ENCODE measurements around the gene BRIP1.
"Not testable (repeated sequence)": the region's sequence is repeated elsewhere in the genome, so short reads cannot be mapped to it uniquely, and the experiment has no call there.

BRIP1 gene

DNA sequence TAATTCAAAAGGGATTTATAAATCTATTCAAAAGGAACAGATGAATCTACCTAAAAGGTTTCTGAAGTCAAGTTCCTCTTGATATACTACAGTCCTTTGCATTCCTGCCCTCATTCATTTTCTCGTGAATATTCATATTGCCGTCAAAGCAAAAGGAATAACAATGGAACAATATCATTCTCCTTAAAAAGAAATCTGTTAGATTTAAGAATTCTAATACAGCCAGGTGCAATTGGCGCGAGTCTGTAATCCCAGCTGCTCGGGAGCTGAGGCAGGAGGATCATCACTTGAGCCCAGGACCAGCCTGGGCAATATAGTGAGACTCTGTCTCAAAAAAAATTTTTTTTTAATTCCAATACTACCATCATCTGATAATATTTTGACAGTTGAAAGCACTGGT lies 130.3 kb downstream of the BRIP1 start:
- DNase-seq (ENCODE audit: low spot score): no peak
- FAIRE-seq: no peak

DNA sequence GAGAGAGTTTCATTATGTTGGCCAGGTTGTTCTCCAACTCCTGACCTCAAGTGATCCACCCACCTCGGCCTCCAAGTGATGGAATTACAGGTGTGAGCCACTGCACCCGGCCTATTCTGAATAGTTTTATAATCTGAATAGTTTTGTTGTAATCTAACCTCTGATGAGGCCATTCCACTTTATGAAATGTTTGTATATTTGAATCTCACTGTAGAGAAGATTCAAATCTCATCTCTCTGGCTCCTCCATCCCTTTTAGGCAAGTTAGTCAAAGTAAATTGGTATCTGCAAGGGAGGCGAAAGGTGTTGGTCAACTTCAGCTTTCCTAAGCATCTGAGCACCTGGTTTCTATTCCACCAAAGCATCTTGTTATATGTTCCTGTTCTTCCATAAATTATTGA lies 131.2 kb downstream of the BRIP1 start:
- DNase-seq (ENCODE audit: low spot score) (no peak), FAIRE-seq (no peak)

DNA sequence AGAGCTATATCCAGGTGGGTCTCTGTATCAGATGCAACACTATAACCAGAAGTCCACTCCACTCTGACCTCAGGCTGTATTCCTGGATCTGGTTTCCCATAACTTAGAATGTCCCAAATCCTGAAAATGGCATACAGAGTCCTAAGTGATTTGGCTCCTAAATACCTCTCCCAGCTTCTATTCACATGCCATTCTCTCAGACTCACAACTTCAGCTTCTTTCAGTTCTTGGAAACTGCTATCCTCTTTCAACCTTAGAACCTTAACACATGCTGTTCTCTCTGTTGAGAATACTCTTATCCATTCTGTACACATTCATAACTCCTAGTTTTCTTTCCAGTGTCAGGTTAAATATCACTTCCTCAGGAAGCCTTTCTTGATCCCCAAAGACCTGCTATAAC lies 132.0 kb downstream of the BRIP1 start:
- FAIRE-seq: no peak
- DNase-seq (ENCODE audit: low spot score): no peak

DNA sequence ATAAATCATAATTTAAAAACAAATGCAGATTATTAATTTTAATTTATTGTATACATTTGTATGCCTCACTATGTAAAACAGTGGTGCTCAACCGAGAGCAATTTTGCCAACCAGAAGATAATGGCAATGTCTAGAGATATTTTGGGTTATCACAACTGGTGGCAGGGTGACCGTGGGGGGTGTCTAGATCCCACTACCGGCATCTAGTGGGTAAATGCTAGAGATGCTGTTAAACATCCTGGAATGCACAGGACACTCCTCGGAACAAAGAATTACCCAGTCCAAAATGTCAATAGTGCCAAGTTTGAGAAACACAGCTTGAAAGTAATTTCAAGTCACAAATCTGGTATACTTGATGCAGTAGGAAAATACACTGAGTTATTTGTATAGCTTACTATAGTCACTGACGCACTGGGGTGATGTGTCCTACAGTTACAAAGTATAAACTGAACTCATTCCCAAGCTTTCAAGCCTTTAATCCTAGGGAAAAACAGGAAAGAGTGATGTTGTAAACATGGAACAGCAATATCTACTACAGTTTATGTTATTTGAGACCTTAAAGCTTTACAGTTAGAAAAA lies 133.5 kb downstream of the BRIP1 start:
- FAIRE-seq: no peak
- DNase-seq (ENCODE audit: low spot score): no peak

DNA sequence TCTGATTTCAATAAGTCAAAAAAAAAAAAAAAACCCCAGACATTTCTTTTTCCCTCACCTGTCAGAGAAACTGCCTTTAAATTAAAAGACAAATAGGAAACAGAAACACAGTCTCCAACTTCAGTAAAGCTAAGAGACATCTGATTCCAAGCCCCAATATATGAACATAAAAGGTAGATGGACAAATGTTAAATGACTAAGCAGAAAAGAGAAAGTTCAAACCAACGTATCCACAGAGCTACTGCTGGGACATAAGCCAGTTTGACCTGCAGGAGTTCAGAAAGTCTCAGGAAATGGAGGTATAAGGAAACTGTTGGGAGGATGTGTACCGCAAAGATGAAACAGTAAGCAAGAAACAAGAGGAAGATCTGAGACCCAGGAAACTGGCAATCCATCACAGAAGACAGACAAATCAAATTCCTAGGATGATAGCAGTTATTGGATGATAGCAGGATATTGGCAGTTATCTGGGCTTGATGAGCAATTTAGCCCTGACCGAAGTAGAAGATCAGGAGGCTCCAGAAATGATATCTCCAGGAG lies 135.0 kb downstream of the BRIP1 start:
- DNase-seq (ENCODE audit: low spot score): no peak

DNA sequence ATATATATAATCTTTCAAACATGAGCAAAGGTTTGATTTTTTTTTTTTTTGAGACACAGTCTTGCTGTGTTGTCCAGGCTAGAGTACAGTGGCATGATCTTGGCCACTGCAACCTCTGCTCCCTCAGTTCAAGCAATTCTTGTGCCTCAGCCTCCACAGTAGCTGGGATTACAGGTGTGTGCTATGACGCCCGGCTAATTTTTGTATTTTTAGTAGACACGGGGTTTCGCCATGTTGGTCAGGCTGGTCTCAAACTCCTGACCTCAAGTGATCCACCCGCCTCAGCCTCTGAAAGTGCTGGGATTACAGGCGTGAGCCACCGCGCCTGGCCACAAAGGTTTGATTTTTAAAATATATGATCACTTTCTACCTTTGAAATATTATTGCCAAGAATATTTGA lies 135.5 kb downstream of the BRIP1 start:
- not testable (repeated sequence) for DNase-seq (ENCODE audit: low spot score); FAIRE-seq

More for the DNA sequence above, 135.0 kb downstream of the BRIP1 start:
- peak; percentile 77 for FAIRE-seq

DNA sequence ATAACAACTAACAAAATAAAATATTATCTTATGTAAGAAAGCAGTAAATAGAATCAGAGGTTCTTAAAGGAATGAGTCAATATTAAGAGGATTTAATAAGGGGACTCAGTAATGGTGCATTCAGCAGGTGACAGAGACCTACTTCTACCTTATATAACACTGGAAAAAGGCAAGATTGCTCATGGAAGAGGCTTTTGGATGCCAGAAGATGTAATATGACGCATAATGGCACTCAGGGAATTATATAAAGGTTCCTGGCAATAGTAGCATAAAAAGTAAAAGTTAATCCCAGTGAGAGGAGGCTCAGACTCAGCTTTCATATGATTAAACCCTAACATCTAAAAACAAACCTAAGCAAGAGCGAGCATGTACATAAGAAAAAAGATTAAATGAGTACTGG lies 136.4 kb downstream of the BRIP1 start:
- FAIRE-seq (no peak), DNase-seq (ENCODE audit: low spot score) (no peak)

DNA sequence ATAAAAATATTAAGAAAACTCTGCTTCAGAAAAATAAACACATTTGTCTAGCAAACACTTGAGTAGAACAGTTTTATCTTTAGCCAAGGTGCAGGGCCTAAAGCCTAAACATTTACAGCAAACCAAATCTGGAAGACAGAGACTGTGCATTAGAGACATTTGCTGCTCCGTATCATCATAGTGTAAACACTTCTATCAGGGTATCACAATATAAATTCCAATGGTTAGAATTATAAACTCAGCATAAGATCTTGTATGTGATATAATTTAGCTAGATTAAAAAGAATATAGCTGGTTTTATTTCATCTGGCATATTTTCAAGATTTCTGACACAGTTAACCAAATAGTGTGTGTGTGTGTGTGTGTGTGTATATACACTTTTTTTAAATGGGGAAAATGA lies 138.6 kb downstream of the BRIP1 start:
- FAIRE-seq: no peak
- no peak for DNase-seq (ENCODE audit: low spot score)

DNA sequence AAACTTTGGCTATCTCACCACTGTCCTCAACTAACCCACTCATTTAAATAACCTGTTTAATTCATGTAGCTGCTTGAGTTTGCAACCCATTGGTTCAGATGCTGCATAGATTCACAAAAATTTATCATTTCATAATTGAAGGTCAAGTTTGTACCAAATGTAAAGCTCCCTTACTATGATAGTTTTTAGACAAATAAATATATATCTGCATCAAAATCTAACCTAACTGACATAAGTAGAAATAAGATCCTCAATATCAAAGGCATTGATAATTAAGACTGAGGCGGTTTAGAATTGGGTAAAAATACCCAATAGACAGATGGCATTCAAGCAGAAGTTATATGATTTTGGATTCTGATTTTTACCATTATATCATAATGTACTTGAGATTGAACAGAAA lies 139.4 kb downstream of the BRIP1 start:
- FAIRE-seq (peak; percentile 68), DNase-seq (ENCODE audit: low spot score) (no peak)

DNA sequence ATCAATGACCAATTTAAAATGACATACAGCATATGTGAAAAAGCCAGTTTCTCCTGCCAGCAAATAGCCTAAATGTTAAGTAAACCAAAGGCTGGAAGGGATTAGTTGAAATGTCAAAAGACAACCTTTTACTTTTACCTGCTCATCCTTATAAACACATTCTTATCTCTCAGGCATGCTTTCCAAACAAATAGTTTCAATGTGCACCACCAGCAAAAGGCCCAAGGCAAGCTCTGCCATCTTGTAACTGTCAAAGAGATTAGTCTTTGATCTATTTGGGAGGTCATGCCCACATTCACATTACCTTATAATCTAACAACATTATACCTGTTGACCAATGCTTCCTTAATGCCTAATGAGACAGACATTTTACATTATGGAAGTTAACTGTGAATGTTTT lies 140.1 kb downstream of the BRIP1 start:
- DNase-seq (ENCODE audit: low spot score) (no peak), FAIRE-seq (no peak)

DNA sequence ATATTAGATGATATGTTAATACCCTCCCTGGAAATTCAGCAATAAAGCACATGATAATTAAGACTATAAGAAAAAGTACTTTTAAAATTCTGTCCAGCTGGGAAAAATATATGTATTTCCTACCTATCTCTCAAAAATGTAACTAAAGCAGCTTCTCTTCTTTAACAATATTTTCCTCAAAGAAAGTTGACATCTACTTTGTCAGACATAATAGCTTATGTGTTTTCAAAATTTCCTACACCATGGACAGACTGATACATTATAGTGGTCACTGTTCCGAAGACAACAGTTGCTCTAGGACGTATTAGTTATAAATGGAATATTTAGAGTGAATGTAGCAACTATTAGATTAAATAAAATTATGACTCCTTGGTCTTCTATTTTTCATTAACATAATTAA lies 140.9 kb downstream of the BRIP1 start:
- FAIRE-seq (no peak), DNase-seq (ENCODE audit: low spot score) (no peak)

DNA sequence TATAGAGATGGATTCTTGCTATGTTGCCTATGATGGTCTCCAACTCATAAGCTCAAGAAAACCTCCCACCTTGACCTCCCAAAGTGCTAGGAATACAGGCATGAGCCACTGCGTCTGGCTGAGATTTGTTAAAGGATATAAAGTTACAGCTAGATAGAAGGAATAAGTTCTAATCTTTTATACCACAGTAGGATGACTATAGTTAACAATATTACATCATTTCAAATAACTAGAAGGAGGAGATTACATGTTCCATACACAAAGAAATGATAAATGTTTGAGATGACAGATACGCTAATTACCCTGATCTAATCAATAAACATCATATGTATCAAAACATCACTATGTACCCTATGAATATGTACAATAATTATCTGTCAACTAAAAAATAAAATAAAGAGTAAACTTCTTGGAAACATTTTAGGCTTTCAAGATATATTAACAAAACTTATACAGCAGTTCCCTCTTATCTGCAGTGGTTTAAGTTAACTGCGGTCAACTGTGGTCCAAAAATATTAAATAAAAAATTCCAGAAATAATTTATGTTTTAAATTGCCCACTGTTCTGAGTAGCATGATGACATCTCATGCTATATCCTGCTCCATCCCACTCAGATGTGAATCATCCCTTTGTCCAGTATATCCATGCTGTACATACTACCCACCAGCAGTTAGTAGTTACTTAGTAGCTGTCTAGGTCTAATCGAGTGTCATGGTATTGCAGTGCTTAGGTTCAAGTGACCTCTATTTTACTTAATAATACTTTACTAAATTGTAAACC lies 143.1 kb downstream of the BRIP1 start:
- FAIRE-seq: peak; percentile 95
- no peak for DNase-seq (ENCODE audit: low spot score)

DNA sequence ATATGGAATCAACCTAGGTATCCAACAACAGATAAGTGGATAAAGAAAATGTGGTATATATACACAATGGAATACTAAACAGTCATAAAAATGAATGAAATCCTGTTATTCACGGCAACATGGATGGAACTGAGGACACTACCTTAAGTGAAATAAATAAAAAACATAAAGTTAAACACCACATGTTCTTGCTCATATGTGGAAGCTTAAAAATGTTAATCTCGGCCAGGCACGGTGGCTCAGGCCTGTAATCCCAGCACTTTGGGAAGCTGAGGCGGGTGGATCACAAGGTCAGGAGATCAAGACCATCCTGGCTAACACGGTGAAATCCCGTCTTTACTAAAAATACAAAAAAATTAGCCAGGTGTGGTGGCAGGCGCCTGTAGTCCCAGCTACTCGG lies 144.1 kb downstream of the BRIP1 start:
- DNase-seq (ENCODE audit: low spot score); FAIRE-seq: not testable (repeated sequence)

DNA sequence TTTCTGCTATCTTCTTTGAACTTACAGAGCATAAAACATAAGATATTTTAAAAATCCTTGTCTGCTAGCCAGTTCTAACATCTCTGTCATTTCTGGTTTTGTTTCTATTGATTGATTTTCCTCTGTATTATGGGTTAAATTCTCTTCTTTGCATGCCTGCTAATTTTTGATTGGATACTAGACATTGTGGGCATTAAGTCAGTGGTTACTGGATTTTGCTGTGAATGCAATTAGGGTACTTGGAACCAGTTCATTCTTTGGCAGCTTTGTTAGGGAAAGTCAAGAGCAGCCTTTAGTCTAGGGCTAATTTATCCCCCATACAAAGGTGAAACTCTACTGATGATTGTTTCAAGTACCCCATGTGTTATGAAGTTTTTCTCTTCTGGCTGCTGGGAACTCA lies 145.3 kb downstream of the BRIP1 start:
- no peak for DNase-seq (ENCODE audit: low spot score)
- FAIRE-seq: no peak

DNA sequence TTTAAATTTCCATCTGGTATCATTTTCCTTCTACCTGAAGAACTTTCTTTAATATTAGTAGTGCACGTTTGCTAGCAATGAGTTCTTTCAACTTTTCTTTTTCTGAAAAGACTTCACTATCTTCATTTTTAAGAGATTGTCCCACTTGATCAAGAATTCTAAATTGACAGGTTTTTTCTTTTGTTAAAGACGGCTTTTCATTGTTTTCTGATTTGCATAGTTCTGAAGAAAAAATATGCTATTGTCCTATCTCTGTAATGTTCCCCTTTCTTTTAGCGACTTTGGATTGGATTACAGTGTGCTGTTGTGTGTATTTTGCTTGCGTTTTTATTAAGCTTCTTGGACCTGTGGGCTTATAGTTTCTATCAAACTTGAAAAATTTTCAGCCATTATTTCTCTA lies 146.0 kb downstream of the BRIP1 start:
- DNase-seq (ENCODE audit: low spot score): no peak
- FAIRE-seq: no peak

DNA sequence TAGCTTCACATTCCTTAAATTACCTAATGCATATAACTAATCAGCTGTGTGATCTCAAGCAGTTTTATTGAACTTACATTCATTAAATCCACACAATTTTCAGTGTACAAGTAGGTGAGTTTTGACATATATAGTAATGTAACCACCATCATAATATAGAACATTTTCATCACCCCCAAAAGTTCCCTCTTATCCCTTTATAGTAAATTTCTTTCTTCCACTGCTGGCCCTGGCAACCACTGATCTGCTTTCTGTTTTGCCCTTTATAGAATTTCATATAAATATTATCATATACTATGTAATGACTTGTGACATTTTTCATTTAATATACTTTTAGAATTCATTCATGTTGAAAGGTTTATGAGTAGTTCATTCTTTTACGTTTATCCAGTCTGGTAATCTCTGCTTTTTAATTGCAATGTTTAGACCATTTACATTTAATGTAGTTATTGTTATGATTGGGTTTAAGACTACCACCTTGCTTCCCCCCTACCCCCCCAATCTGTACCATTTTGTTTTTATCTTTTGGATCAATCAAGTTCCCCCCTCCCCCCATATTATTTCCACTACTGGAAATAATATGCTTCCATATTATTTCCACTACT lies 147.0 kb downstream of the BRIP1 start:
- DNase-seq (ENCODE audit: low spot score) (no peak), FAIRE-seq (peak; percentile 32)

DNA sequence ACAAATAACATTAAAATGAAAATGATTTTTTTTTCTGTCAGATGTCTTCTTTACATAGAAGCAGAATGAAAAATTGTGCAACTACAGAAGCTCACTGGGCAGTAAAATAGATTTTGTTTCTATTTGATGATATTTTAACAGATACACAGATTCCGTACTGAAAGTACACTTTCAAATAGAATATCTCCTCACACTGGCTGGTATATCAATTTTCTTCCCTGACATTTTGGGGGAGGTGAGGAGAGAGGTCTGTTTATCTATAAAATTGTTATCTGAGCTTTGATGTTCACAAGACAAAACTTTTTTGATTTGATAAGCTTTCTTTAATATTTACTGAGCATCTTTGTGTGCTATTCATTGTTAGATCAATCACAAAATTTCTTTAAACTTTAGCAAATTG lies 148.0 kb downstream of the BRIP1 start:
- FAIRE-seq: no peak
- no peak for DNase-seq (ENCODE audit: low spot score)

DNA sequence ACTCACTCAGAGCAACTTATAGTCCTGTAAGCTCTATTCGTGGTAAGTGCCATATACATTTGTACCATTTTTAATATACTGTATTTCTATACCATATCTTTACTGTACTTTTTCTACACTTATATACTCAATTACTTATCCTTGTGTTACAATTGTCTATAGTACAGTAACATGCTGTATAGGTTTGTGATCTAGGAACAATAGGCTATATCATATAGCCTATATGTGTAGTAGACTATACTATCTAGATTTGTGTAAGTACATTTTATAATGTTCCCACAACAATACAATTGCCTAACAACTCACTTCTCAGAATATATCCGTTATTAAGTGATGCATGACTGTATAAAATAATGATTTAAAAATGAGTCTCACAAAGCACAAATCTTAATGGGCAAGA lies 149.0 kb downstream of the BRIP1 start:
- FAIRE-seq (no peak), DNase-seq (ENCODE audit: low spot score) (no peak)

DNA sequence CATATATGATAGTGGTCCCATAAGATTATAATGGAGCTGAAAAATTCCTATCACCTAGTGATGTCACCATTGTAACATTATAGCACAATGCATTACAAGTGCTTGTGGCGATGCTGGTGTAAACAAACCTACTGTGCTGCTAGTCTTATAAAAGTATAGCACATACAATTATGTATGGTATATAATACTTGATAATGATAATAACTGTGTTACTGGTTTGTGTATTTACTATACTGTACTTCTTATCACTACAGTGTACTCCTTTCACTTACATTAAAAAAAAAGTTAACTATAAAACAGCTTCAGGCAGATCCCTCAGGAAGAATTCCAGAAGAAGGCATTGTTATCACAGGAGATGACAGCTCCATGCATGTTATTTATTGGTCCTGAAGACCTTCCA lies 150.3 kb downstream of the BRIP1 start:
- peak; percentile 9 for FAIRE-seq
- no peak for DNase-seq (ENCODE audit: low spot score)

DNA sequence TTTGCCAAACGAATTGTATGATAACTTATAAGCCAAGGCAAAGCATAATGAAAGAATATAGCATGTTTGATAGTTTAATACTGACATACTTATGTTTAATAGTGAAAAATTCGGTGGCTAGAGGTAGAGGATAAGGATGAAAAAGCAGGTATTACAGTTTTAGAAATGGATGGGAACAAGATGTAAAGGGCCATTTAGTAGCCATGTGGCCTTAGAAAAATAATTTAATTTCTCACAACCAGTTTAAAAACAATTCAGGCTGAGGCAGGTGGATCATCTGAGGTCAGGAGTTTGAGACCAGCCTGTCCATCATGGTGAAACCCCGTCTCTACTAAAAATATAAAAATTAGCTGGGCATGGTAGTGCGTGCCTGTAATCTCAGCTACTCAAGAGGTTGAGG lies 152.8 kb downstream of the BRIP1 start:
- FAIRE-seq: no peak
- DNase-seq (ENCODE audit: low spot score): no peak

DNA sequence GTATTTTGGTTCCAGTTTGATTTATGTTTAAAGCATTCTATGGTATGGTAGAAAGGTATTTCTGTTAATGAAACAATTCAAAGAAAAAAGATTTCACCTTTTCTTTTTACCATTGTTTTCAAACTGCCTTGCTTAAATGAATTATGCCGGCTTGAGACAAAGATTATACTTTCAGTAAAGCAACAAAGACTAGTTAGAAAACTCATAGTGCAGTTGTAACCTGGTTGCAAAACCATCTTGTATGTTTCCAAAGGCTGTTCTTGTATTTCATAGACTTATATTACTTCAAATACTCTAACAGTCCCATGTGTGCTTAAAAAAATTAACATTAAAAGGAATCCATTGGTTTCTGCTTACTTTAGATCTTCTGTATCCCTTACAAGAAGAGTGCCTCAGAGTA lies 153.8 kb downstream of the BRIP1 start:
- FAIRE-seq (no peak), DNase-seq (ENCODE audit: low spot score) (no peak)

DNA sequence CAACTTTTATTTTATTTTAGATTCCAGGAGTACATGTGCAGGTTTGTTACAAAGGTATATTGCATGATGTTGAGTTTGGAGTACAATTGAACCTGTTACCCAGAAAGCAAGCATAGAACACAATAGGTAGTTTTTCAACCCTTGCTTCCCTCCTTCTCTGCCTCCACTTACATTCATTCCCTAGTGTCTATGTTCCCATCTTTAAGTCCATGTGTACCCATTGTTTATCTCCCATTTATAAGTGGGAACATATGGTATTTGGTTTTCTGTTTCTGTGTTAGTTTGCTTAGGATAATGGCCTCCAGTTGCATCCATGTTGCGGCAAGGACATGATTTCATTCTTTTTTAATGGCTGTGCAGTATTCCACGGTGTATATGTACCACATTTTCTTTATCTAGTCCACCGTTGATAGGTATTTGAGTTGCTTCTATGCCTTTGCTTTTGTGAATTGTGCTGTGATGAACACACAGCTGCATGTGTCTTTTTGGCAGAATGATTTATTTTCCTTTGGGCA lies 158.3 kb downstream of the BRIP1 start:
- no peak for DNase-seq (ENCODE audit: low spot score)
- FAIRE-seq: peak; percentile 90
